Stimulated activated CD8-positive, alpha-beta memory T cell treated with anti-CD3 and anti-CD28 coated beads, Interleukin-15, amount 100 ng/mL, for 4 hours (primary cell): ENCODE measurements around the gene ATP2C2.

Experiments used
- DNase-seq, 2 donors: peaks; one replicate each; pipeline ENCODE4 v3.0.0-alpha.2; 2020; ENCODE audit warnings: low read depth in 2 of 2

Gene ATP2C2

GRCh38 chr16:84475643-84476240, 107.4 kb downstream of the ATP2C2 start:
- no peak for DNase-seq

- DNase-seq = no peak
Measured at GRCh38 chr16:84476401-84476800, 108.1 kb downstream of the ATP2C2 start.

DNA sequence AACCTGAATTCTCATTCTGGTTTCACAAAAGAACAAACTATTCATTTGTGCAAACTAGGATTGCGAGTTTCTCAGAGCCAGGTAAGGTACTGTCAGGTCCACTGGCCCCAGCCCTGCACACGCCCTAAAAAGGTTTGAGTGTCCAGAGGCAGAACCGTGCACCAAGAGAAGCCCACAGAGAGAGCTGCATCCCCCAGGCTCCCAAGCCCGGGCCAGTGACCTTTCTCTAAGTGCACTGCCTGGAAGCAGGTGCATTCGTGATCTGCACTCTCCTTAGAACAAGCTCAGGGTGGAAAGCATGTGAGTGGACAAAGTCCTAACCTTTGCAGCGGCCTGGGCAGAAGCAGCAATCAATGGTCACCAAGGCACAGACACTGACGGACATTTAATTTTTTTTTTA, 109.3 kb downstream of the ATP2C2 start:
- no peak for DNase-seq

- no peak for DNase-seq
Measured at GRCh38 chr16:84478172-84478947, 110.0 kb downstream of the ATP2C2 start.

GRCh38 chr16:84479716-84480450, 111.5 kb downstream of the ATP2C2 start:
- DNase-seq = no peak

DNA sequence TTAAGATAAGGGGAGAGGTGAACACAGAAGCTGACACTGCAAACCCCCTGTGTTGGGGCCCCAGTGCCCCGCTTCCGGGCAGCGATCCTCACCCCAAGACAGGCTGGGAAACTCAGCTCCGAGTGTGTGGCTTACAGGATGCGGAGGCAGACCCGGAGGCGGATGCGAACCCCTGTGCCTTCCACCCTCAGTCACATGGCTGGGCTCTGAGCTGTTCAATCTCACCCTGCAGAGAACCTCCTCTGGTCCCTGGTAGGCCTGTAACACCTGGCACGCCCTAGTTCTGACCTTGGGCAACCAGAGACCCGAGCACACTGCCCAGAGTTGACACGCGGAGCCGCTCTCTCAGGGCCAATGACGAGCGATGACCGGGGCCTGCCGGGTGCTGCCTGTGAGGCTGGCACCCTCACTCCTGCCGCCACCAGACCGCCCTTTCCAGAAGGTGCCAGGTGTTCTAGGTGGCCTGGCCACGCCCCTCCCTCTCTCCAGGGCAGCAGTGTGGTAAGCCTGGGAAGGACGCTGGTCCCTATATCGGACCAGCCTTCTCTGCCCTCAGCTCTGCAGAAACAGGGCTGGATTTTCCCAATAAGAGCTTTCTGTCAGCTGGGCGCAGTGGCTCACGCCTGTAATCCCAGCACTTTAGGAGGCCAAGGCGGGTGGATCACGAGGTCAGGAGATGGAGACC, 112.9 kb downstream of the ATP2C2 start:
- no peak for DNase-seq

GRCh38 chr16:84482001-84482891, 113.9 kb downstream of the ATP2C2 start:
- DNase-seq = no peak

GRCh38 chr16:84482951-84483881, 114.9 kb downstream of the ATP2C2 start:
- DNase-seq = no peak

- no peak for DNase-seq
Measured at GRCh38 chr16:84483882-84484565, 115.7 kb downstream of the ATP2C2 start.

- DNase-seq = no peak
Measured at GRCh38 chr16:84484579-84485254, 116.4 kb downstream of the ATP2C2 start.

- no peak for DNase-seq
Measured at GRCh38 chr16:84485255-84486010, 117.1 kb downstream of the ATP2C2 start.

DNA sequence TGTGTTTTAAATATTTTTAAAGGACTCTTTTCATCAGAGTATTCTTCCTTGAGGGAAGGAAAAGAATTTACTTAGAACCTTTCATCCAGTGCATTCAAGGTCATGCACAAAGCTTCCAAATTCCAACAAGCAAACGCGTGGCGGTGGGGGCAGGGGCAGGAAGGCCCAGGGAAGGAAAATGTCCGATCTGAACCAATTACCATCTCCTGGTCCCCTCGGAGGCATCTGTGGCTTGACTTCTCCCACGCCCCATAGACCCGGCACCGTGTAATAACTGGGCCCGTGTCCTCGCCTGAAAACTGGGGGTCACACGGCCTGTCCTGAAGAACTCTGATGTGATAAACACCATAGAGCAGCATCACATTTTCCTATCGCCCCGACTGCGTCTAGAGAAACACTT, 117.8 kb downstream of the ATP2C2 start:
- no peak for DNase-seq

DNA sequence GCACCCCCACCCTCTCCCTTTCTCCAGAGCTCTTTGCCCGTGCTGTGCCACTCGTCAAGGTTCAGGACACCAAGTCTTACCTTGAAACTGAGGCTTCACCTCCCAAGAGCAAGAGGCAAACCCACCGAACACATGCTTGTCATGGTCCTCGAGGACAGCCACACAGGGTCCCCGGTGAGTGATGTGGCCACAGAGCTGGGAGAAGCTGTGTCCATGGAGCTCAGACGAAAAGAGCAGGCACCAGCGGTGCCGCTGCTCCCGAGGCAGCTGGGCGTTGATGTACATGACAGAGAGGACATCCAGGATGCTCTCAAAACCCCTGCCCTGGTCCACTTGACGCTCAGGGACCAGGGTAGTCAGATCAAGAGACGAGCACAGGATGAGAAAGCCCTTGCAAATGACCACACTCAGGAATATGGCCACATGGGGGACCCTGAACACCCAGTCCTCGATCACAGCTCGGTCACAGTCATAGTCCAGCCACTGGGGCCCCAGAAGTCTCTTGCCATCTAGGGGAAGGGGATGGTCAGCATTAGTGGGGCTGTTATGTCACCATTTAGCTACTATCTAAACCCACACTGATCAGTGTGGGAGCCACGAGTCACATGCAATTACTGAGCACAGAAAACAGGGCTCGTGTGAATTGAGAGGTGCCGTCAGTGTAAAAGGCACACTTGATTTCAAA, 118.4 kb downstream of the ATP2C2 start:
- DNase-seq = no peak

GRCh38 chr16:84487358-84487757, 119.0 kb downstream of the ATP2C2 start:
- DNase-seq = no peak

DNA sequence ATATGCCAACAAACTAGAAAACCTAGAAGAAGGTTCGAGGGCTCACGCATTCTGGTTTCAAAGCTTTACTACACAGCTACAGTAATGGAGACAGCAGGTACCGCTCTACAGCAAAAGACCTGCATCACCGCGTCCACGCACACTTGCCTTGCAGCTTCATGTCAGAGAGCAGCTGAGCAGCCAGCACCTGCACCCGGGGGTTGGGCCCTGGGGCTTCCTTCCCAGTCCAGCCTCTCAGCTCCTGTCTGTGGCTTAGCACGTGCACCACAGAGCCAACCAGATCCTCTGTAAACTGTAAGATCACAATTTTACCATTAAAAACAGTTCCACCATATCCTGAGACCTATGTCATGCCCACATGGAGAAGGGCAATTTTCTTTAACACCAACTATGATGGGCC, 120.8 kb downstream of the ATP2C2 start:
- DNase-seq = no peak

DNA sequence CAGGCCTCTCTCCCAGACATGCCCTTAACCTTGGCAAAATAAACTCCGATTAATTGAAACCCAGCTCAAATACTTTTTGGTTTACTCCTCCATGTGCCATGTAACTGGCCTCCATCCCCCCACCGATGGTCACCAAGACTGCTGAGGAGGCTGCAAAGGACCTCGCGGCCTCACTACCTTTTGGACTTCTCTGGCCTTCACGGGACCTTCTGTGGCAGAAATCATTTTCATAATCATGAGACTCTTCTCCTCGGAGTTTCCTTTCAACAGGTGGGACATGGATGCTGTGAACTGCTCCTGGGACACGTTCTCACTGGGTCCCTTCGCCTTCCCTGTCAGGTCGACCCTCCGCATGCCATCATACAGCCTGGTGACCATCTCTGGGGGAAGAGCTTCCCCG, 127.2 kb downstream of the ATP2C2 start:
- DNase-seq = no peak

DNA sequence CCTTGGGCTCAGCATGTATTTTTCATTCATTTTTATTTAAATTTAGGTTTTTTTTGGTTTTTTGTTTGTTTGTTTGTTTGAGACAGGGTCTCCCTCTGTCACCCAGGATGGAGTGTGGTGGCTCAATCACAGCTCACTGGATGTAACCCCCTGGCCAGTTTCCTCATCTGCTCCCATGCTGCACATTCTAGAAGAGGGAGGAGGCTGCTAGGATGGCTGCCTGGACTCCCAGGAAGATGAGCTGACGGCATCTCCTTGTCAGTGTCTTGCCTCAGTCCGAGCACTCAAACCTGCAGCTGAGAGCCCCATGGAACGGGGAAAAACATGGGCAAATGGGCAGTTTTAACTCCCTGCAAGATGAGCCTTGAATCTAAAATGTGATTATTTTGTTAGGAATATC, 128.7 kb downstream of the ATP2C2 start:
- DNase-seq = no peak
